GM13976 (cell line): Measurements from ENCODE around the gene NOC3L.
A peak's percentile ranks its signal among the peaks of the same experiment; 100 is the strongest.

ENCODE experiments used
- DNase-seq: peaks from one replicate; pipeline ENCODE4 v3.0.0; 2012; ENCODE audit warnings: low spot score
- in situ Hi-C: fragments of 300-500 bp; cut with MboI; formaldehyde crosslinking; loops from one replicate; pipeline ENCODE4 v1.12.0; 2022; ENCODE audit warnings: low sequenced_read_pairs, mixed read lengths, inconsistent platforms; ENCODE audit not compliant: unreplicated experiment
- TF ChIP-seq, protein P1 (sequence below): IDR thresholded peaks from 2 replicates; pipeline ENCODE4 v1.5.1; 2012; ENCODE audit warnings: borderline replicate concordance, mild to moderate bottlenecking; ENCODE audit not compliant: insufficient read depth; ENCODE audit errors: extremely low read depth, missing control alignments, control extremely low read depth

The NOC3L gene

DNA sequence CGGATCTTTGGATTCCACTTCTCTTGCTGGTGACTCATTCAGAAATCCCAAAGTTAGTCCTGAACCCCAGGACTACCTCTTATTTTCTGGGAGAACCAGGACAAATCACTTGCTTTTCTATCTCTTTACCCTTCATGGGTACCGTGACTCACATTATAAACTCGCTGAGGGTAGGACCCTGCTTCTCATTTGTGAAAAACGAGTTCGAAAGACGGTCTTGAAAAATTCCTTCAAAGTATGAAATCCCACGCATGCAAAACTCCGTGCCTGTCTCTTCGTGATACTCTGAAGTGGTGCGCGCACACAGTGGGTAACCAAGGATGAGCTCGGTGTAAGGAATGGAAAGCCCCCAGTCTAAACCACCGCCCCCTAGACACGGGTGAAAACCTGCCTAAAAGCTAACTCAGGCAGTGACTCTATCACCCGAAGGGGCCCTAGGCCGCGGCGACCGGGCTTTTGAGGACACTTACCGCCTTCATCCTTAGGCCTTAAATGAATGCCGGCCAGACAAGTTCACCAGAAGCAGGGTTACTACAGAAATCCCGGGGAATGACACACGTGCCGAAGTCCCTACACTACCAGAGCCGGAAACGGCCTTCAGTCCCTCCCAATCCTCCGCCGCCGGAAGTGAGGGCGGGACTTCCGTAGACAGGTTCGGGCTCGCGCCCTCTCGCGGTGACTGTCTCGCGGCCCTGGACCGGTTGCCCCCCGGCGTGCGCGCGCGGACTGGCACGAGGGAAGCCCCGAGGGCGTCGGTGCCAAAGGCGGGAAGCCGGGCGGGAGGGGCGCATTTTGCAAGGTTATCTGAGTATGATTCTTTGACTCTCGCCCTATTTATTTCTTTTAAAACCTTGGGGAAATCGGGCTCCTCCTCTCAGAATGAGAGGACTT is at the start of gene NOC3L:
Gene NOC3L, minus strand, starts transcription at position 580 of the 891 bp plus-strand sequence. Its CDS starts 101 bp downstream, at position 479.
- in situ Hi-C loops, result no loop called here
- peak; percentile 93 for DNase-seq
- TF ChIP-seq, protein P1, sequence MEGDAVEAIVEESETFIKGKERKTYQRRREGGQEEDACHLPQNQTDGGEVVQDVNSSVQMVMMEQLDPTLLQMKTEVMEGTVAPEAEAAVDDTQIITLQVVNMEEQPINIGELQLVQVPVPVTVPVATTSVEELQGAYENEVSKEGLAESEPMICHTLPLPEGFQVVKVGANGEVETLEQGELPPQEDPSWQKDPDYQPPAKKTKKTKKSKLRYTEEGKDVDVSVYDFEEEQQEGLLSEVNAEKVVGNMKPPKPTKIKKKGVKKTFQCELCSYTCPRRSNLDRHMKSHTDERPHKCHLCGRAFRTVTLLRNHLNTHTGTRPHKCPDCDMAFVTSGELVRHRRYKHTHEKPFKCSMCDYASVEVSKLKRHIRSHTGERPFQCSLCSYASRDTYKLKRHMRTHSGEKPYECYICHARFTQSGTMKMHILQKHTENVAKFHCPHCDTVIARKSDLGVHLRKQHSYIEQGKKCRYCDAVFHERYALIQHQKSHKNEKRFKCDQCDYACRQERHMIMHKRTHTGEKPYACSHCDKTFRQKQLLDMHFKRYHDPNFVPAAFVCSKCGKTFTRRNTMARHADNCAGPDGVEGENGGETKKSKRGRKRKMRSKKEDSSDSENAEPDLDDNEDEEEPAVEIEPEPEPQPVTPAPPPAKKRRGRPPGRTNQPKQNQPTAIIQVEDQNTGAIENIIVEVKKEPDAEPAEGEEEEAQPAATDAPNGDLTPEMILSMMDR, result peak; percentile 84

- in situ Hi-C loops, result no loop called here
- TF ChIP-seq, protein P1, result no peak
- no peak for DNase-seq
Observed at GRCh38 chr10:94412449-94412848, 49.7 kb upstream of the NOC3L start.

GRCh38 chr10:94411304-94411703 is 48.6 kb upstream of the NOC3L start:
- in situ Hi-C loops, result no loop called here
- TF ChIP-seq, protein P1, result no peak
- no peak for DNase-seq

DNA sequence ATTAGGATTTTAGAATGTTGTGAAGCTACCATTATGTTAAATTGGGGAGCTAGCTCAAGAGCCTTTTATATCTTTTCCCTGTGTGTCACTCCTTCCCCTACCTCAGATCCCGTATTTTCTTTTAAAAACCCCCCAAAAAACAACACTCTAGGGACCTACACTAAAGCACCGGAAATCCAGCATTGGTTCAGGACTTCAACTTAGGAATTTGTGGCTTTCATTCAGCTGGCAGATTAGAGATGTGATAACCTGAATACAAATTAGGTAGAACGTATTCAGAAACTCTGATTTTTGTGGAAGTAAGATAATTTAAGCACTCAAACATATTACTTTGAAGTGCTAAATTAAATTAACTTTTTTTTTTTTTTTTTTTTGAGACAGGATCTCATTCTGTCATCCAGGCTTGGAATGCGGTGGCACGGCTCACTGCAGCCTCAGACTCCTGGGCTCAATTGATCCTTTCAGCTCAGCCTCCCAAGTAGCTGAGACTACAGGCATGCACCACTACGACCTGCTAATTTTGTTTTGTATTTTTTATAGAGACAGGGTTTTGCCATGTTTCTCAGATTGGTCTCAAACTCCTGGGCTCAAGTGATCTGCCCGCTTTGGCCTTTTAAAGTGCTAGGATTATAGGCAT is 46.4 kb upstream of the NOC3L start:
- in situ Hi-C loops, result no loop called here
- TF ChIP-seq, protein P1, result no peak
- no peak for DNase-seq

DNA sequence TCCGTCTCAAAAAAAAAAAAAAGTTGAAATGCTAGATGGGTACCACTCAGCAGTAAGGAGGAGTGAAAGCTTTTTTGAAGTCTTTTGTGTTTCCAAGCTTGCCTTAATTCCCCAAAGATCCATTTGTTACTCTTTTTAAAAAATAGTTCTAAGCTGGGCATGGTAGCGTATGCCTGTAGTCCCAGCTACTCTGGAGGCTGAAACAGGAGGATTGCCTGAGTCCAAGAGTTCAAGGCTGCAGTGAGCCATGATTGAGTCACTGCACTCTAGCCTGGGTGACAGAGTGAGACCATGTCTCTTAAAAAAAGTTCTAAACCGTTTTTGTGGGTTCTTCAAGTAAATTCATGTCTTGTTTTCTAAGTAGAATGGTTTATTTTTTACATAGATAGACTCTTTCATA is 44.9 kb upstream of the NOC3L start:
- TF ChIP-seq, protein P1, result no peak
- no peak for DNase-seq
- in situ Hi-C loops, result no loop called here

DNA sequence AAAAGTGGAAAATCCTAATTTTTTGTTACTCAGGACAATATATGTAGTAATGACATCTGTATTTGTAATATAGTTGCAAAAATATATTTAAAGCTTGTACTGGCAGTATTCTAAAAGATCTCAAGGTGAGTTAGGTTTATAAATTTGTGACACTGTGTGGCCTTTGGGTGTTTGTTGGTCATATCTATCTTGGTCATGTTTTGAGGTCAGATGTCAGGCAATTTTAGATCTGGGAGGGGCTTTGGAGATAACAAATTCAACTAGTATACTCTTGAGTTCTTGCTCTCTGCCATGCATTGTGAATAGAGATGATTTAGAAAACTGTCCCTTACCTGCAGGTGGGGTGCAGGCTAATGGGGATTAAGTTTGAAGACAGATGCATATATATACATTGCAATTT is 42.7 kb upstream of the NOC3L start:
- TF ChIP-seq, protein P1, result no peak
- in situ Hi-C loops, result no loop called here
- DNase-seq, result no peak
